ENCODE results near the gene HSDL2.

The HSDL2 gene

DNA sequence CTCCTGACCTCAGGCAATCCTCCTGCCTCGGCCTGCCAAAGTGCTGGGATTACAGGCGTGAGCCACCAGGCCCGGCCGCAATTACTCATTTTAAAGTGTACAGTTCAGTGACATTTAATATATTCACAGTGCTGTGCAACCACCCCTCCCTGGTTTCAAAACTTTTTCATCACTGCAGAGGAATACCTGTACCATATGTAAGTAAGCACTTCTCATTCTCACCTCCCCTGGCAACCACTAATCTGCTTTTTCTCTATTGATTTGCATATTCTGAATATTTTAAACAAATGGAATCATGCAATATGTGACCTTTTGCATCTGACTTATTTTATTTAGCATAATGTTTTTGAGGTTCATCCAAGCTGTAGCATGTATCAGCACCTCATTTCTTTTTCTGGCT, 85.4 kb downstream of the HSDL2 start:
- peaks cover 8% of the 10 kb centered on the region for H3K36me3 ChIP-seq (ENCODE audit: insufficient read depth, low read length)
- H3K4me2 ChIP-seq (ENCODE audit: low read length): no peak overlapping the region

DNA sequence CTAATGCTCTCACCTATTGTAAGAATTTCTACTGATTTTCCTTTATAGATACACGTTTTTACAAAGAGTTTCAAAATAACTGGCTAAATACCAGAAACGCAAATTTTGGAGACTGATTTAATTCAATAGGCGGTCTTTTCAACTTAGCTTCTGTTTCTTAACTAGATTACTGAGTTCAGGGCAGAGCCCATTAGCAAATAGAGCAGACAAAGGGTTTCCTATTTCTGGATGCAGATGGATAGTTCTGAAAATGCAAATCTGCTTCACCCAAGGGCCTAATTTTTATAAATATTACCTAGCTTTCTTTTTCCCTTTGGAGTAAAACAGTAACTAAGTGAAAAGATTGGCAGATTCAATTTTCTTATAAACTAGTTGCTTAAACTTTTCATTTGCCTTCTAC, 93.1 kb downstream of the HSDL2 start:
- H3K9ac ChIP-seq (ENCODE audit: low read depth, low read length): no peak overlapping the region
- H3K9me3 ChIP-seq (replicated peaks; ENCODE audit: low read length): no peaks in the 10 kb centered on the region
- H3K4me3 ChIP-seq (ENCODE audit: low read length): no peak overlapping the region
- no peaks in the 10 kb centered on the region for H3K4me1 ChIP-seq (ENCODE audit: control insufficient read depth, insufficient read depth, low read length)
- H3K36me3 ChIP-seq (ENCODE audit: insufficient read depth, low read length): peaks cover 4% of the 10 kb centered on the region
- no peaks in the 10 kb centered on the region for H3K27me3 ChIP-seq (ENCODE audit: control insufficient read depth, insufficient read depth, low read length)
- H3K4me2 ChIP-seq (ENCODE audit: low read length): no peak overlapping the region

More for the DNA sequence above, 85.4 kb downstream of the HSDL2 start:
- H3K27me3 ChIP-seq (ENCODE audit: control insufficient read depth, insufficient read depth, low read length): no peaks in the 10 kb centered on the region
- no peak overlapping the region for H3K9ac ChIP-seq (ENCODE audit: low read depth, low read length)
- H3K4me3 ChIP-seq (ENCODE audit: low read length): no peak overlapping the region
- H3K4me1 ChIP-seq (ENCODE audit: control insufficient read depth, insufficient read depth, low read length): no peaks in the 10 kb centered on the region
- no peaks in the 10 kb centered on the region for H3K9me3 ChIP-seq (replicated peaks; ENCODE audit: low read length)

DNA sequence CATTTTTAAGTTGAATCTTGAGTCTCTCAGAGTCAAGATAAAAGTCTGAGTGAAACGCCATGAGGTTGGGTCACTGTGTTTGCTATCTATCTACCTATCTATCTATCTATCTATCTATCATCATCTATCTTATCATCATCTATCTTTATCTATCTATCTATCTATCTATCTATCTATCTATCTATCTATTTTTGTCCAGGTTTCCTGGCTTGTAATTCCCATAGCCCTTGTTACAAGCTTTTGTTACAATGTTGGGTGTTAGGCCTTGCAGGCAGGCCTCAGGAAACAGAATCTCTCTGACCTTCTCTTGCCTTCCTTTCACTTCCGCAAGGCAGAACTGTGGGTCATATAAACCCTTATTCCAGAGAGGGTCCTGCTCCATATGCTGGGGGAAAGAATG, 94.1 kb downstream of the HSDL2 start:
- no peak overlapping the region for H3K9ac ChIP-seq (ENCODE audit: low read depth, low read length)
- H3K36me3 ChIP-seq (ENCODE audit: insufficient read depth, low read length): peaks cover 4% of the 10 kb centered on the region
- no peaks in the 10 kb centered on the region for H3K9me3 ChIP-seq (replicated peaks; ENCODE audit: low read length)
- H3K4me1 ChIP-seq (ENCODE audit: control insufficient read depth, insufficient read depth, low read length): no peaks in the 10 kb centered on the region
- no peak overlapping the region for H3K4me2 ChIP-seq (ENCODE audit: low read length)
- no peaks in the 10 kb centered on the region for H3K27me3 ChIP-seq (ENCODE audit: control insufficient read depth, insufficient read depth, low read length)
- no peak overlapping the region for H3K4me3 ChIP-seq (ENCODE audit: low read length)

DNA sequence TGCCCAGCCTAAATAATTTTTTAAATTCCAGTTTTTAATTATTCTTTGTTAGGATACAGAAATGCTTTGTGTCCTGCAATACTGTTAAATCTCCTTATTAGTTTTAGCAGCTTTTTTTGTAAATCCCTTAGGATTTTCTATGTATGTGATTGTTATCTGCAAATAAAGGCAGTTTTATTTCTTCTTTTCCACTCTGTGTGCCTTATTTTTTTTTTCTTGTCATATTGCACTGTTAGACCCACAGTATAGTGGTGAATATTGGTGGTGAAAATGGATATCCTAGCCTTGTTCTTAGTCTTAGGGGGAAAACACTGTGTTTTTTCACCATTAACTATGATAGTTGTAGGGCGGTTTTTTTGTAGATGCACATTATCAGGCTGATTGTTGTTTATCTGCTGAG, 95.4 kb downstream of the HSDL2 start:
- peaks cover 4% of the 10 kb centered on the region for H3K36me3 ChIP-seq (ENCODE audit: insufficient read depth, low read length)
- no peak overlapping the region for H3K4me3 ChIP-seq (ENCODE audit: low read length)
- no peak overlapping the region for H3K9ac ChIP-seq (ENCODE audit: low read depth, low read length)
- H3K27me3 ChIP-seq (ENCODE audit: control insufficient read depth, insufficient read depth, low read length): no peaks in the 10 kb centered on the region
- no peak overlapping the region for H3K4me2 ChIP-seq (ENCODE audit: low read length)
- H3K9me3 ChIP-seq (replicated peaks; ENCODE audit: low read length): no peaks in the 10 kb centered on the region
- no peaks in the 10 kb centered on the region for H3K4me1 ChIP-seq (ENCODE audit: control insufficient read depth, insufficient read depth, low read length)

- H3K9ac ChIP-seq (ENCODE audit: low read depth, low read length): no peak overlapping the region
- no peaks in the 10 kb centered on the region for H3K27me3 ChIP-seq (ENCODE audit: control insufficient read depth, insufficient read depth, low read length)
- no peaks in the 10 kb centered on the region for H3K9me3 ChIP-seq (replicated peaks; ENCODE audit: low read length)
- H3K4me3 ChIP-seq (ENCODE audit: low read length): no peak overlapping the region
- peaks cover 4% of the 10 kb centered on the region for H3K36me3 ChIP-seq (ENCODE audit: insufficient read depth, low read length)
- no peak overlapping the region for H3K4me2 ChIP-seq (ENCODE audit: low read length)
- H3K4me1 ChIP-seq (ENCODE audit: control insufficient read depth, insufficient read depth, low read length): no peaks in the 10 kb centered on the region
Measured at GRCh38 chr9:112477330-112477729, 97.4 kb downstream of the HSDL2 start.

- Histone ChIP-seq H3K4me3 (ENCODE audit: low read length) (no peak overlapping the region), H3K27me3 (ENCODE audit: control insufficient read depth, insufficient read depth, low read length) (no peaks in the 10 kb centered on the region), H3K4me2 (ENCODE audit: low read length) (no peak overlapping the region), H3K36me3 (ENCODE audit: insufficient read depth, low read length) (peaks cover 4% of the 10 kb centered on the region), H3K9ac (ENCODE audit: low read depth, low read length) (no peak overlapping the region), H3K9me3 (replicated peaks; ENCODE audit: low read length) (no peaks in the 10 kb centered on the region), H3K4me1 (ENCODE audit: control insufficient read depth, insufficient read depth, low read length) (no peaks in the 10 kb centered on the region)
Measured at GRCh38 chr9:112479221-112479620, 99.3 kb downstream of the HSDL2 start.

DNA sequence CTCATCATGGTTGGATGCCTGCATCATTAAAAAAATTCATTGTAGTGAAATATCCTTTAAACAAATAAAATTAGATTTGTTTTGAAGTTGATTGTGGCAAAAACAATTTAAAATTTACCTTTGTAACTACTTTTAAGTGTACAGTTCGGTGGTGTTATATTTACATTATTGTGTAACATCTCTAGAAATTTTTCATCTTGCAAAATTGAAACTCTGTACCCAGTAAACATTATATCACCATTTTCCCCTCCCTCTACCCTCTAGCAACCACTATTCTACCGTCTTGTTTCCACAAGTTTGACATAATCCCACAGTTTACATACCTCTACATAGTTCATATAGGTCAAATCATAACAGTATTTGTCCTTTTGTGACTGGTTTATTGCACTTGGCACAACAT, 104.7 kb downstream of the HSDL2 start:
- Histone ChIP-seq H3K9me3 (replicated peaks; ENCODE audit: low read length) (no peaks in the 10 kb centered on the region), H3K27me3 (ENCODE audit: control insufficient read depth, insufficient read depth, low read length) (no peaks in the 10 kb centered on the region), H3K9ac (ENCODE audit: low read depth, low read length) (no peak overlapping the region), H3K4me3 (ENCODE audit: low read length) (no peak overlapping the region), H3K36me3 (ENCODE audit: insufficient read depth, low read length) (no peaks in the 10 kb centered on the region), H3K4me2 (ENCODE audit: low read length) (no peak overlapping the region), H3K4me1 (ENCODE audit: control insufficient read depth, insufficient read depth, low read length) (peaks cover 7% of the 10 kb centered on the region)

DNA sequence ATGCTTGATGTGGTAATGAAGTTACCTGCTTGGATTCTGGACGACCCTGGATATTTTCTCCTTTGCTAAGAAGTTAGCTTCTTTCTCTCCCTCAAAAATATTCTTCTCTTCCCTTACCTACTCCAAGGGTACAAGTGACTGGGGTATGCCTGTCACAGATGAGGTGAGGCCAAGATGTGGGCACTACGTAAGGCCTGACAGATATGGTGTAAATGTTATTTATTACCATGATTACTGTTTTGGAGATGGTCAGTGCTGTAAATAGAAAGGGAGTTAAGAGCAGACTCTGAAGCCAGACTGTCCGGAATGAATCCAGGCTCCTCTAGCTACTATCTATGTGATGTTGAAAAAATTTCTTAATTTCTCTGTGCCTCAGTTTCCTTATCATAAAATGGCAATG, 105.7 kb downstream of the HSDL2 start:
- H3K27me3 ChIP-seq (ENCODE audit: control insufficient read depth, insufficient read depth, low read length): no peaks in the 10 kb centered on the region
- no peaks in the 10 kb centered on the region for H3K36me3 ChIP-seq (ENCODE audit: insufficient read depth, low read length)
- peaks cover 7% of the 10 kb centered on the region for H3K4me1 ChIP-seq (ENCODE audit: control insufficient read depth, insufficient read depth, low read length)
- no peaks in the 10 kb centered on the region for H3K9me3 ChIP-seq (replicated peaks; ENCODE audit: low read length)
- H3K9ac ChIP-seq (ENCODE audit: low read depth, low read length): no peak overlapping the region
- H3K4me3 ChIP-seq (ENCODE audit: low read length): no peak overlapping the region
- no peak overlapping the region for H3K4me2 ChIP-seq (ENCODE audit: low read length)

DNA sequence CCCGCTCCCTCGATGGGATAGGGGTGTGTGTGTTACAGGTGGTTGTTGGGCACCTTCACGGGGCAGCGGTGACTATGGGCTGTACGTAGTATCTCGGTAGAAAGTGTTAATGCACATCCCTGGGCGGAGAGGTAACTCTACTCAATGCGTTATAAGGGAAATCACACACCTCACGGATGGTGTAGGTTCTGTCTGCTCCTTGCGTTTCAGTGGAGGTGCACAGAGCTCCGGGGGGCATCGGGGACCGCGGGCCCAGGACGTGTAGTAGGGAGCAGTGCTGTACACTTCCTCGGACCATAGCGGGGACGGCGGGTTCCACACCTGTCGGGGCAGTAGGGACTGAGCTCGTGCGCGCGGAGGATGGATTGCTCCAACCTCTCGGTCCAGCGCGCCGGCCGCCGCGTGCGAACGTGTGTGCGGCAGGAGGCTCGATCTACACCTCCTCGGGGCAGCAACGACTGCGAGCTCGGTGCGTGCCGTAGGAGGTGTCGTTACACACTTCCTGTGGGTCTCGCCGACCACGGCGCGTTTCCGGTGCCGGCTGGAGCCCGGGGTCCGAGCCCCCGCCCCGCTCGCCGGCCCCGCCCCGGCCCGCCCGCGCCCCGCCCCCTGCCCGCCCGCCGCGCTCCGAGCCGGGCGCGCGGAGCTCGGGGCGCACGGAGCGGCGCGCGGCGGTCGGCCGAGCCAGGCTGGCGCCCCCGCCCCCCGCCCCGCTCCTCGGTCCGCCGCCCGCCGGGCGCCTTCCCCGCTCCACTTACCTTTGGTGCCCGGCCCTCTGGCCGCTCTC, 106.5 kb downstream of the HSDL2 start, which contains the start of gene KIAA1958:
KIAA1958 (plus strand) TSS at position 607 of the 787 bp plus-strand sequence. CDS start 87,254 bp downstream, outside the sequence.
- H3K4me3 ChIP-seq (ENCODE audit: low read length): peak within 1 kb of the TSS; percentile 92
- peak within 1 kb of the TSS; percentile 97 for H3K4me2 ChIP-seq (ENCODE audit: low read length)
- no peaks in the 10 kb centered on the region for H3K36me3 ChIP-seq (ENCODE audit: insufficient read depth, low read length)
- H3K9me3 ChIP-seq (replicated peaks; ENCODE audit: low read length): no peaks in the 10 kb centered on the region
- H3K27me3 ChIP-seq (ENCODE audit: control insufficient read depth, insufficient read depth, low read length): no peaks in the 10 kb centered on the region
- peak within 1 kb of the TSS; percentile 69 for H3K9ac ChIP-seq (ENCODE audit: low read depth, low read length)
- peaks cover 7% of the 10 kb centered on the region for H3K4me1 ChIP-seq (ENCODE audit: control insufficient read depth, insufficient read depth, low read length)

DNA sequence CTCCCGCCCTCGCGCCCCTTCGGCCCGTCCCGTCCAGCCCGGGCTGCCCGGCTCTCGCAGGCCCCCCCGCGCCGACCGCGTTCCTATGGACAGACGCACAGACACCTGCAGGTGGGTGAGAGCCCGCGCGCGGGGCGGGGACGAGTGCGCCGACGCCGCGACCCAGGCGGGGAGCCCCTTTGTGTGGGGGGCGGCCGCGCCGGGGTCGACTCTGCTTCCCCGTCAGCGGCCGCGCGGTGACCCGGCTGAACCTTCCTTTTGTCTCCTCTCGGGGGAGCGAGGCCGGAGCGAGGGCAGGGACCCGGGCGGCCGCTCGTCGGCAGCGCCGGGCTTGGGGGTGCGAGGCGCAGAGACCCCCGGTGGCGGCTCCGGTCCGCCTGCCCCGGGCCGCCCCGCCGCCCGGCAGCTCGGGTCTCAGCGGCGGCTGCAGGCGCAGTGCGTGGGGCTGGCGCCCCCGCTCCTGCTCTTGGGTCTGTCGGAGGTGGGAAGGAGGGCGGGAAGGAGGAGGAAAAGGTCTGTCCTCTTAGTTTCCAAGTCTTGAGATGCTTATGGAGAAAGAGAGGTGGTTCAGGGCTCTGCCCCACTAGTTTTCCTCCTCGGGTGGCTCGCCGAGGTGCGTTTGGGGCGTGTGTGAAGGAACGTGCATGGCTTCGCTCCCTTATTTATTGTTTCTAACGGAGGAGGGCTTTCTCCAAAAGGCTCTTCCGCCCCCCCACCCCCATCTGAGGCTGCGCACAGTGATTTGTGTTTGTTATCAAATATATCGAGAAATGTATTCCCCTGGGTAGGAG, 107.3 kb downstream of the HSDL2 start:
- Histone ChIP-seq H3K4me3 (ENCODE audit: low read length) (peak overlapping the region; percentile 92), H3K4me2 (ENCODE audit: low read length) (peak overlapping the region; percentile 87), H3K9me3 (replicated peaks; ENCODE audit: low read length) (no peaks in the 10 kb centered on the region), H3K36me3 (ENCODE audit: insufficient read depth, low read length) (no peaks in the 10 kb centered on the region), H3K9ac (ENCODE audit: low read depth, low read length) (peak overlapping the region; percentile 60), H3K4me1 (ENCODE audit: control insufficient read depth, insufficient read depth, low read length) (peaks cover 7% of the 10 kb centered on the region), H3K27me3 (ENCODE audit: control insufficient read depth, insufficient read depth, low read length) (no peaks in the 10 kb centered on the region)

DNA sequence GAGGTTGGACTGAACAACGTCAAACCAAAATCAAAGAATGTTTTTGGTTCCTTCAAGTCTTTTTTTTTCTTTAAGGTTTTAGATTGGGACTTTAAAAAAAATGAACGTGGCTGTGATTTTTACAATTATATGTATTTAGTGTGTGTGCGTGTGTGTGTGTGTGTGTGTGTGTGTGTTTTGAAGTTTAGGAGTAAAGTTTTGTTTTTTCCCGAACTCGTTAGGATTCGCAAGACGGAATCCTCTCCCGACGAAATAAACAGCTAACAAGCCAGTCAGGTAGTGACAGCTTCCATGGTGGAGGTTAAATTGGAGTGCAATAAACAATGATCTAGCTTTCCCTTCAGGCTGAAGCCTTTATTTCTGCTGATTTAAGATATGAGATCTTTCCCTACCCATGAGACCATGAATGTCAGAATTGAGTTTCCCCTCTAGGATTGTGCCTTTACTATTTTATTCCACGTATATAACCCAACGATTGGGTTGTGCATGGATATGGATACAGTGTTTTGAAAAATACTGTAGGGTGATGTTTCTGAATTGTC, 108.0 kb downstream of the HSDL2 start:
- H3K9ac ChIP-seq (ENCODE audit: low read depth, low read length): peak overlapping the region; percentile 60
- H3K4me1 ChIP-seq (ENCODE audit: control insufficient read depth, insufficient read depth, low read length): peaks cover 7% of the 10 kb centered on the region
- H3K36me3 ChIP-seq (ENCODE audit: insufficient read depth, low read length): no peaks in the 10 kb centered on the region
- no peaks in the 10 kb centered on the region for H3K27me3 ChIP-seq (ENCODE audit: control insufficient read depth, insufficient read depth, low read length)
- H3K9me3 ChIP-seq (replicated peaks; ENCODE audit: low read length): no peaks in the 10 kb centered on the region
- peak overlapping the region; percentile 87 for H3K4me2 ChIP-seq (ENCODE audit: low read length)
- H3K4me3 ChIP-seq (ENCODE audit: low read length): peak overlapping the region; percentile 92
